Sigmoid colon (tissue), 7 donors: ENCODE data around the gene ACD. TPM values are rescaled to one million over a fixed set of nuclear protein-coding genes. Genes with fewer than 3 reads are reported as not detected.
A peak's percentile ranks its signal among the peaks of the same experiment; 100 is the strongest.

Source experiments
- DNase-seq: peaks from one replicate; pipeline ENCODE4 v3.0.0-alpha.2; 2019
- H3K27ac ChIP-seq, 4 donors: fragments of 200-600 bp; sonication (generic); one replicate each; pipeline ENCODE4 v1.5.1; 2016 to 2019; ENCODE audit warnings: mild to moderate bottlenecking in 1 of 4
- H3K27me3 ChIP-seq, 3 donors: fragments of 200-600 bp; sonication (generic); one replicate each; pipeline ENCODE4 v1.5.1; 2019; ENCODE audit warnings: mild to moderate bottlenecking in 1 of 3
- H3K36me3 ChIP-seq, 4 donors: fragments of 200-600 bp; sonication (generic); one replicate each; pipeline ENCODE4 v1.5.1; 2016 to 2019
- H3K4me1 ChIP-seq, 4 donors: fragments of 200-600 bp; sonication (generic); one replicate each; pipeline ENCODE4 v1.5.1; 2017 to 2019
- H3K4me3 ChIP-seq, 4 donors: fragments of 200-600 bp; sonication (generic); one replicate each; pipeline ENCODE4 v1.5.1; 2017 to 2019; ENCODE audit warnings: mild to moderate bottlenecking in 2 of 4, moderate library complexity in 1 of 4
- H3K9me3 ChIP-seq, 4 donors: fragments of 200-600 bp in 3 of 4; sonication (generic) in 3 of 4; one replicate each; pipeline versions ENCODE4 v1.5.1 to v1.6.1; 2013 to 2019
- EP300 ChIP-seq, 4 donors: sonication (generic); formaldehyde crosslinking; IDR thresholded peaks; one replicate each; pipeline ENCODE4 v1.6.1; 2017; ENCODE audit warnings: antibody characterized with exemption in 4 of 4
- POLR2A ChIP-seq, 2 donors: fragments of 450-650 bp; IDR thresholded peaks; one replicate each; pipeline ENCODE4 v1.6.1; 2016; ENCODE audit warnings: antibody characterized with exemption in 2 of 2, mild to moderate bottlenecking in 2 of 2, moderate library complexity in 2 of 2
- POLR2AphosphoS5 ChIP-seq, 4 donors: sonication (generic); formaldehyde crosslinking; IDR thresholded peaks; one replicate each; pipeline ENCODE4 v1.6.1; 2017; ENCODE audit warnings: antibody characterized with exemption in 4 of 4
- WGBS, 2 donors: extraction: QIAGEN DNeasy Blood & Tissue Kit; methylation state at CpG; one replicate each; pipeline ENCODE4 v1.1.7; 2013; 5-methylcytosine and 5-hydroxymethylcytosine counted together
- intact Hi-C: fragments of 100-400 bp; cut with DNase I; formaldehyde crosslinking; loops from one replicate; pipeline ENCODE4 v1.15.1; 2023
- polyA plus RNA-seq, 3 donors: library from polyadenylated mRNA; stranded (reverse); fragments of 200-250 nt; gene quantifications; one replicate each; pipeline ENCODE4 v1.2.3, GENCODE V29; 2013
- total RNA-seq, 4 donors: library from RNA; depleted of rRNA; stranded (reverse); fragments of >200 nt; gene quantifications; one replicate each; pipeline ENCODE4 v1.1.0, GENCODE V29; 2016
- TF ChIP-seq, protein P1 (sequence below), 4 experiments: fragments of 450-650 bp in 3 of 4; fragments of 200-600 bp in 1 of 4; IDR thresholded peaks; one replicate each; pipeline ENCODE4 v1.5.1; 2016 to 2019; ENCODE audit warnings: antibody characterized with exemption in 4 of 4, mild to moderate bottlenecking in 3 of 4, moderate library complexity in 2 of 4
- donor health status: healthy with polysubstance abuse.
- donor health status: Bipolar disorder and iron deficiency.
- donor health status: healthy.

The ACD gene
- total and polyA plus RNA-seq, 7 donors, result 7.4 to 20.6 (median 17.8) TPM

DNA sequence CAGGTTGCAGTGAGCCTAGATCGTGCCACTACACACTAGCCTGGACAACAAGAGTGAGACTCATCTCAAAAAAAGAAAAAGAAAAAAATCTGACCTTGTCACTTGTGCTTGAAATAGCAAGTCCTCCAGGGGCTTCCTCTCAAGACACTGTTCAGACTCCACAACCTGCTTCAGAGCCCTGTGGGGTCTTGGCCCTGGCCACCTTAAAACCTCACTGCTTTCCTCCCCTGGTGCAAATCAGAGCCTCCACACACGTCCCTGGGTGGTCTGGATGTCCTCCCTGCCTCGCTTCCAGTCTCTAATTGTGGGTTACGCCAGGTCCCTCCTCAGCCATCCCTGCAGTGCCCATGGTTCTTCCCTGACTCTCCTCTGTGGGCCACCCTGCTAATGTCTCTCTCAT is 4.7 kb downstream of the ACD start:
- no peak for DNase-seq
- TF ChIP-seq EP300 (IDR thresholded peaks at IDR 0.05) (no peak), POLR2AphosphoS5 (IDR thresholded peaks at IDR 0.05) (no peak), POLR2A (IDR thresholded peaks at IDR 0.05) (no peak)
- TF ChIP-seq, protein P1, sequence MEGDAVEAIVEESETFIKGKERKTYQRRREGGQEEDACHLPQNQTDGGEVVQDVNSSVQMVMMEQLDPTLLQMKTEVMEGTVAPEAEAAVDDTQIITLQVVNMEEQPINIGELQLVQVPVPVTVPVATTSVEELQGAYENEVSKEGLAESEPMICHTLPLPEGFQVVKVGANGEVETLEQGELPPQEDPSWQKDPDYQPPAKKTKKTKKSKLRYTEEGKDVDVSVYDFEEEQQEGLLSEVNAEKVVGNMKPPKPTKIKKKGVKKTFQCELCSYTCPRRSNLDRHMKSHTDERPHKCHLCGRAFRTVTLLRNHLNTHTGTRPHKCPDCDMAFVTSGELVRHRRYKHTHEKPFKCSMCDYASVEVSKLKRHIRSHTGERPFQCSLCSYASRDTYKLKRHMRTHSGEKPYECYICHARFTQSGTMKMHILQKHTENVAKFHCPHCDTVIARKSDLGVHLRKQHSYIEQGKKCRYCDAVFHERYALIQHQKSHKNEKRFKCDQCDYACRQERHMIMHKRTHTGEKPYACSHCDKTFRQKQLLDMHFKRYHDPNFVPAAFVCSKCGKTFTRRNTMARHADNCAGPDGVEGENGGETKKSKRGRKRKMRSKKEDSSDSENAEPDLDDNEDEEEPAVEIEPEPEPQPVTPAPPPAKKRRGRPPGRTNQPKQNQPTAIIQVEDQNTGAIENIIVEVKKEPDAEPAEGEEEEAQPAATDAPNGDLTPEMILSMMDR (IDR thresholded peaks at IDR 0.05), result no peak
- Histone ChIP-seq H3K9me3 (no peaks in the 10 kb centered on the region), H3K4me1 (peaks cover 0 to 30% (median 24%) of the 10 kb centered on the region in 4 donors), H3K36me3 (peaks cover 0 to 17% (median 4%) of the 10 kb centered on the region in 4 donors), H3K27ac (no peak overlapping the region), H3K27me3 (peaks cover 23 to 53% (median 42%) of the 10 kb centered on the region in 3 donors), H3K4me3 (no peak overlapping the region)
- 66 to 83% methylated on average over 4 of the region's 4 CpGs for WGBS, 2 donors
- intact Hi-C loops, result no loop called here

DNA sequence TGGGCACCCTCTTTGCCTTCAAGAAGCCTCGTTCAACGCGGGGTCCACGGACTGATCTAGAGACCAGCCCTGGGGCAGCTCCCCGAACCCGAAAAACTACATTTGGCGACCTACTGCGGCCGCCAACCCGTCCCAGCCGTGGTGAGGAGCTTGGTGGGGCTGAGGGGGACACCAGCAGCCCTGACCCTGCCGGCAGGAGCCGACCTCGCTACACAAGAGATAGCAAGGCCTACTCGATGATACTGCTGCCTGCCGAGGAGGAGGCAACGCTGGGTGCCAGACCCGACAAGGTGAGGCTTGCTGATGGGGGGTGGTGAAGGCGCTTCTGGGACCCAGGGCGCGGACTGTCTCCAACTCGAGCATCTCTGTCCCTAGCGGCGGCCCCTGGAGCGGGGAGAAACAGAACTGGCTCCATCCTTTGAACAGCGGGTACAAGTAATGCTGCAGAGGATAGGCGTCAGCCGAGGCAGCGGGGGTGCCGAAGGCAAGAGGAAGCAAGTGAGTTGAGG is 5.6 kb downstream of the ACD start:
- no peak overlapping the region for H3K4me3 ChIP-seq
- peaks cover 28 to 62% (median 51%) of the 10 kb centered on the region in 3 donors for H3K27me3 ChIP-seq
- 57 to 73% methylated on average over 30 of the region's 30 CpGs for WGBS, 2 donors
- TF ChIP-seq POLR2A (IDR thresholded peaks at IDR 0.05) (no peak), POLR2AphosphoS5 (IDR thresholded peaks at IDR 0.05) (no peak)
- TF ChIP-seq, protein P1 (IDR thresholded peaks at IDR 0.05), result no peak
- H3K4me1 ChIP-seq, result peaks cover 0 to 25% (median 22%) of the 10 kb centered on the region in 4 donors
- H3K36me3 ChIP-seq, result peaks cover 0 to 17% (median 4%) of the 10 kb centered on the region in 4 donors
- H3K9me3 ChIP-seq, result no peaks in the 10 kb centered on the region
- no peak overlapping the region for H3K27ac ChIP-seq
- no peak for DNase-seq
- intact Hi-C loops, result no loop called here

DNA sequence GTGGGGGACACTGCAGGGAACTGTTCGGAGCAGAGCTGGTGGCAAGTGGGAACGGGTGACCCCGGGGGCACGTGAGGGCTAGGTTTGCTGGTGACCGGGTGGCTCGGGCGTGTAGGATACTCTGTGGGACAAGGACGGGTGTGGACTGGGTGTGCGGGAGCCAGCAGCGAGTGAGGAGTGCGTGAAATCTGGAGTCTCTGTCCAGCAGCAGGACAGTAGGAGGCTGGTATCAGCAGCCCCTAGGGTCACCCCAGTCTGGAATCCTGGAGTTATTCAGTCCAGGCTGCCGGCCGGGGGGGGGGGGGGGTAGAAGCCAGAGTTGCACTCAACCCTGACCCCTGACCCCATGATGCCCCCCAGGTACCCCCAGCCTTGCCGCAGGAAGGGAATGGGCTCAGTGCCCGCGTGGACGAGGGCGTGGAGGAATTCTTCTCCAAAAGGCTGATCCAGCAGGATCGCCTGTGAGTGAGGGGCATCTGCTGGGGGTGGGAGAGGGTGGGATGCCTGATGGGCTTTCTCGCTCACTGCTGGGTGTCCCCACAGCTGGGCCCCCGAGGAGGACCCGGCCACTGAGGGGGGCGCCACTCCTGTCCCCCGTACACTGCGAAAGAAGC is 6.2 kb downstream of the ACD start:
- Histone ChIP-seq H3K36me3 (peaks cover 0 to 17% (median 4%) of the 10 kb centered on the region in 4 donors), H3K4me3 (peak overlapping the region in 2 of 4 donors; percentile 41 to 42)

DNA sequence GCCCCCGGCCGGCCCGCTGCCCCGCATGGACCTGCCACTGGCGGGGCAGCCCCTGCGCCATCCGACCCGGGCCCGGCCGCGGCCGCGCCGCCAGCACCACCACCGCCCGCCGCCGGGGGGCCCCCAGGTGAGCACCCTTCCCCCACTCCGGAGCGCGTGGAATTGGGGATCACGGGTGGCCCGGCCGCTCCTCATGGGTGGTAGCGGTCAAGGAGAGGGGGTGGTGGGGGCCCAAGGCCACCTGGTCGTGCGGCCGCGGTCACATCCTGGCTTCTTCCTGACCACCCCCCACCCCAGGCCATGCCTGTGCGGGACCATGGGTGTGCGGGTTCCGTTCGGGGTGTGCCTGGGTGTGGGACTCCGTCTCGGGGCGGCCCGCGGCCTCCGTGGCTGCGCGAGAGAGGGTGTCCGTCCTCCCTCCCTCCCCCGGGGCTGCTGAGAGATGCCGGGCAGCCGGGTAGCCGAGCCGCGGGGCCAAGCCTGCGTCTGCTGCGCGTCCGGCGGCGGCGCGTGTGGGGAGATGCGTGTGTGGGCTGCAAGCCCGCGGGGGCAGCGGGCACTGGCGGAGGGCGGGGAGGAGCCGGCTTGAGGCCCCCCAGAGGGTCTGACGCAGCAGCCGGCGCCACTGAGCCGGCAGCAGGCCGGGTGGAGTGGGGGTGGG is 6.8 kb downstream of the ACD start:
- Histone ChIP-seq H3K4me3 (peak overlapping the region in 3 of 4 donors; percentile 17 to 42 (median 41)), H3K9me3 (no peaks in the 10 kb centered on the region), H3K27ac (no peak overlapping the region), H3K4me1 (peaks cover 0 to 21% (median 17%) of the 10 kb centered on the region in 4 donors), H3K36me3 (peaks cover 0 to 17% (median 4%) of the 10 kb centered on the region in 4 donors), H3K27me3 (peaks cover 35 to 74% (median 63%) of the 10 kb centered on the region in 3 donors)
- TF ChIP-seq POLR2A (IDR thresholded peaks at IDR 0.05) (no peak), EP300 (IDR thresholded peaks at IDR 0.05) (no peak), POLR2AphosphoS5 (IDR thresholded peaks at IDR 0.05) (no peak)
- TF ChIP-seq, protein P1 (IDR thresholded peaks at IDR 0.05), result no peak
- intact Hi-C loops, result no loop called here
- DNase-seq, result no peak
- WGBS, 2 donors, result 6 to 53% methylated on average over 68 of the region's 68 CpGs

More for the DNA sequence above, 6.2 kb downstream of the ACD start:
- H3K9me3 ChIP-seq, result no peaks in the 10 kb centered on the region
- WGBS, 2 donors, result 33 to 54% methylated on average over 25 of the region's 25 CpGs
- no peak for TF ChIP-seq POLR2AphosphoS5 (IDR thresholded peaks at IDR 0.05)
- no peak for TF ChIP-seq POLR2A (IDR thresholded peaks at IDR 0.05)
- no peak for TF ChIP-seq EP300 (IDR thresholded peaks at IDR 0.05)
- TF ChIP-seq, protein P1 (IDR thresholded peaks at IDR 0.05), result no peak
- peaks cover 0 to 19% (median 17%) of the 10 kb centered on the region in 4 donors for H3K4me1 ChIP-seq
- DNase-seq, result no peak
- intact Hi-C loops, result no loop called here
- no peak overlapping the region for H3K27ac ChIP-seq
- H3K27me3 ChIP-seq, result peaks cover 29 to 68% (median 57%) of the 10 kb centered on the region in 3 donors
